ENCODE data around the gene KASH5. TPM values are rescaled to one million over a fixed set of nuclear protein-coding genes. Genes with fewer than 3 reads are reported as not detected.

KASH5 gene
- total RNA-seq, 2 donors from 2014 or later, result not detected

GRCh38 chr19:49340865-49341718 is 47.0 kb upstream of the KASH5 start:
- DNase-seq, result no peak
- Histone ChIP-seq H3K9ac (ENCODE audit: low read depth in 2 of 2, low read length in 2 of 2) (no peak overlapping the region), H3K9me3 (no peaks in the 10 kb centered on the region), H3K4me1 (peaks cover 6% of the 10 kb centered on the region), H3K36me3 (no peaks in the 10 kb centered on the region), H3K4me3 (no peak overlapping the region), H3K27me3 (no peaks in the 10 kb centered on the region), H3K27ac (no peak overlapping the region)
- no peak for TF ChIP-seq CTCF (IDR thresholded peaks at IDR 0.05)
- intact Hi-C loops (cut with DNase I), result no loop called here

- H3K36me3 ChIP-seq, result no peaks in the 10 kb centered on the region
- H3K27ac ChIP-seq, result no peak overlapping the region
- no peak overlapping the region for H3K9ac ChIP-seq (ENCODE audit: low read depth in 2 of 2, low read length in 2 of 2)
- H3K27me3 ChIP-seq, result no peaks in the 10 kb centered on the region
- no peak overlapping the region for H3K4me3 ChIP-seq
- intact Hi-C loops (cut with DNase I), result no loop called here
- no peaks in the 10 kb centered on the region for H3K9me3 ChIP-seq
- DNase-seq, result no peak
- no peak for TF ChIP-seq CTCF (IDR thresholded peaks at IDR 0.05)
- H3K4me1 ChIP-seq, result peaks cover 6% of the 10 kb centered on the region
Observed at GRCh38 chr19:49342291-49342721, 45.7 kb upstream of the KASH5 start.

- H3K4me3 ChIP-seq, result no peak overlapping the region
- no peak for DNase-seq
- H3K4me1 ChIP-seq, result peaks cover 6% of the 10 kb centered on the region
- H3K27ac ChIP-seq, result no peak overlapping the region
- H3K27me3 ChIP-seq, result no peaks in the 10 kb centered on the region
- no peak overlapping the region for H3K9ac ChIP-seq (ENCODE audit: low read depth in 2 of 2, low read length in 2 of 2)
- H3K9me3 ChIP-seq, result no peaks in the 10 kb centered on the region
- H3K36me3 ChIP-seq, result no peaks in the 10 kb centered on the region
- no peak for TF ChIP-seq CTCF (IDR thresholded peaks at IDR 0.05)
- intact Hi-C loops (cut with DNase I), result no loop called here
Observed at GRCh38 chr19:49343123-49343522, 44.9 kb upstream of the KASH5 start.

GRCh38 chr19:49344505-49345423 is 43.3 kb upstream of the KASH5 start:
- Histone ChIP-seq H3K4me1 (peaks cover 3% of the 10 kb centered on the region), H3K36me3 (no peaks in the 10 kb centered on the region), H3K27me3 (no peaks in the 10 kb centered on the region), H3K4me3 (no peak overlapping the region), H3K9me3 (no peaks in the 10 kb centered on the region), H3K27ac (no peak overlapping the region), H3K9ac (ENCODE audit: low read depth in 2 of 2, low read length in 2 of 2) (no peak overlapping the region)
- intact Hi-C loops (cut with DNase I), result no loop called here
- TF ChIP-seq CTCF (IDR thresholded peaks at IDR 0.05), result no peak
- no peak for DNase-seq

- H3K4me3 ChIP-seq, result no peak overlapping the region
- no peaks in the 10 kb centered on the region for H3K4me1 ChIP-seq
- no peaks in the 10 kb centered on the region for H3K36me3 ChIP-seq
- H3K27me3 ChIP-seq, result no peaks in the 10 kb centered on the region
- intact Hi-C loops (cut with DNase I), result no loop called here
- TF ChIP-seq CTCF (IDR thresholded peaks at IDR 0.05), result no peak
- H3K9me3 ChIP-seq, result no peaks in the 10 kb centered on the region
- H3K27ac ChIP-seq, result no peak overlapping the region
- H3K9ac ChIP-seq (ENCODE audit: low read depth in 2 of 2, low read length in 2 of 2), result no peak overlapping the region
- DNase-seq, result no peak
Observed at GRCh38 chr19:49347191-49347590, 40.9 kb upstream of the KASH5 start.

All from colonic mucosa (tissue), 4 donors.